GM21390 (cell line): ENCODE measurements around the gene LACTBL1.
"Not testable (repeated sequence)": the region's sequence is repeated elsewhere in the genome, so short reads cannot be mapped to it uniquely, and the experiment has no call there.

Experiments used
- ATAC-seq: cut with Tn5 transposase; IDR thresholded peaks from one replicate; pipeline ENCODE4 v1.9.1; 2021; ENCODE audit not compliant: unreplicated experiment

Gene LACTBL1

DNA sequence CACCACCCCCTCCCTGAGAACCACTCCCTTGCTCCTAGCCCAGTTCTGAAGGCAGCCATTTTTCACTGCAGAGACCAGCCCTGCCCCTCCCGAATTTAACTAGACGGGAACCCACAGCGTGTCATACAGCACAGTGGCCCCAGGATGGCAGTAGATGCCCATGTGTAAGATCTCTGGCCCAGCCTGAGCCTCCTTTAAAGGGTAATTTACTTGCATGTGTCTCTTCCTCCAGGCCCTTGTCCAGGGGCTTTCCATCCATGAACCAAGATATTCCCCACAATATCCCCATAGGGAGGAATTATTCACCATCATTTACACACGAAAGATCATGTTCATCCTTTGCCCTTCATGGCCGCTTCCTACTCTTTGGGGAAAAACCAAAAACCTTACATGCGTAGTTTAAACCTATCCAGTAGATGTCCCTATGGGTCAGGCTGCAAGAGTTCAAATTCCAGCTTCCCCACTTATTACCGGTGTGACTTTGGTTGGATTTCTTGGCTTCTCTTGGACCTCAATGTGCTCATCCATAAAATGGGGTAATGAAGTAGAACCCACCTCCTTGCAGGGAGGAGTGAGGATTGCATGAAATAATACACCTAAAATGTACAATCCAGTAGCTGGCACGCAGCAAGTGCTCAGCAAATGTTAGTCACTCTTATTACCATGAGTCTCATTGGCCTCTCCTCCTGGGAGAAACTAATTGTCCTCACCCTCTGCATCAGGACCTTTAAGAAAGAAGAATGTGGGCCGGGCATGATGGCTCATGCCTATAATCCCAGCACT lies 4.0 kb upstream of the LACTBL1 start:
- no peak for ATAC-seq

DNA sequence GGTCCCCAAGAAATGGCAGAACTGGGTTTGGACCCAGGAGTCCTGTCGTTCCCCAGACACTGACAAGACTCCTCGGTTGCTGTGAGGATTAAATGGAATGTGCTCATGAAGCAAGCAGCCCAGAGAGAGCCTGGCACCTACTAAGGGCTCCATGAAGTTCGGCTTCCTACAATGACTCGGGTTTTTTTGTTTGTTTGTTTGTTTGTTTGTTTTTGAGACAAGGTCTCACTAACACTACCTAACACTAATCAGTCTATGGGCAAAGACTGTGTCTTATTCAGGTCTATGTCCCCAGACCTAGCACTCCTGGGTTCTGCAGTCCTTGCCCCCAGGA lies 3.4 kb upstream of the LACTBL1 start:
- no peak for ATAC-seq

DNA sequence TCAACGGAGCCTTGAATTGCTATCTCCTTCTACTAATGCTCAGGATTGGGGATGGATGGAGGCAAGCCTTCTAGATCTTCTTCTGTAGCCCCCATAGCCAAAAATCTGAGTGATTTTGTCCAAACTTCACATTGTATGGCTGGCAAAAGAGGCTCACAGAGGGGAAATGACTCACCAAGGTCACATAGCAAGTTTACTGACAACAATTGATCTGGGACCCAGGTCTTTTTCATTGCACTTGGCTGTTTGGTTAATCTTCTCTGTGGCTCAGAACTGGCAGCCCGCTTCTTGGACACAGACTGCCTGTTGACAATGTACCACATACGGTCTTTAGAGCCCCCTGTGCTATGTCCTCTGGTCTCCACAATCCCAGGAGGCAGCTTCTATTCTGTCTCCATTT lies 3.0 kb upstream of the LACTBL1 start:
- ATAC-seq: no peak

DNA sequence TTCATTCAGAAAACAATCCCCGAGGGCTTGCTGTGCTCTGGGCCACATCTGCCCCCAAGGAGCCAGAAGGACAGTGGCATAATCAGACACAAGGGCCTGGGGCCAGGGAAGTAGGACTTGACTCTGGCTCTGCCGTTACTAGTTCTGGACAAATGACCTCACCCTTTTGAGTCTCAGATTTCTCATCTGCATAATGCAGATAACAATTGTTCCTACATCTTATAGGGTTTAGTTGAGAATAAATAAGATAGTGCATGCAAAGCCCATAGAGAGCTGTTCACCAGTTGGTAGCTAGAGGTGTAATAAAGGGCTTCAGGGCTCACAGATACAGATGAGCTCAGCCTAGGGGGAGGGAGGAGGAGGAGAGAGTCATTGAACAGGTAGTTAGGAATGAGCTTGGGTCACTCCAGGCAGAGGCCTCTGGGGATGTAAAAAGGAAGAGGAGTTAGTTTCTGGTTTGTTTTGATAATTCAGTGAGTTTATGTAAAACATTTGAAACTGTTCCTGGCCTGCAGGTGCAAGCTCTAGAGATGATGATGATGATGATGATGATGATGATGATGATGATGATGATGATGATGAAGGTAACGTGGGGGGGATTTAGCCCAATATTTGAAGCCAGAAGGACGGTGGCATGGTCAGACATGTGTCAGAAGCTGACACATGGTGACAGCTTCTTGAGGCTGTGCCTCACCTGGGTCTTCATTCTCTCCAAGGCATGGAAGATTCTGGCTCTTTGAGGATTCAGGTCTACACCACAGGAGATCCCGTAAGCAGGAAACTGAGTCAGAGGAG lies 858 bp downstream of the LACTBL1 start:
- ATAC-seq: no peak

DNA sequence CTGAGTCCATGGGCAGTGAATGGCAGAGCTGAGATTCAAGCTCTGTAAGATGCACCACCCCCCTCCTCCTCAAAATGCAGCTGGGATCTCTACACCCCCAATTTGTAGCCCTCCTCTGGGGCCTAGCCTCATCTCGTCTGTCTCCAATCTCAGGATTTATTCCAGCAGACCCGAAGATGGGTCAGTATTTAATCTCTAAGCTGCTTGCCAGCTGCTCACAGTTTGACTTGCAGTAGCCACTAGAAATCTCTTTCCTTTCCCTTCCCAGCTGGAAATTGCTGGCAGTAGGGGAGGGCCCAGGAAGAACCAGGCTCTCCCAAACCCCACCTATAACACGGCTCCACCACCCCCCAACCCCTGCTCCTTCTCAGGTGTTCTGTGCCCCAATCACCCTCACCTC lies 1.5 kb downstream of the LACTBL1 start:
- ATAC-seq: no peak

DNA sequence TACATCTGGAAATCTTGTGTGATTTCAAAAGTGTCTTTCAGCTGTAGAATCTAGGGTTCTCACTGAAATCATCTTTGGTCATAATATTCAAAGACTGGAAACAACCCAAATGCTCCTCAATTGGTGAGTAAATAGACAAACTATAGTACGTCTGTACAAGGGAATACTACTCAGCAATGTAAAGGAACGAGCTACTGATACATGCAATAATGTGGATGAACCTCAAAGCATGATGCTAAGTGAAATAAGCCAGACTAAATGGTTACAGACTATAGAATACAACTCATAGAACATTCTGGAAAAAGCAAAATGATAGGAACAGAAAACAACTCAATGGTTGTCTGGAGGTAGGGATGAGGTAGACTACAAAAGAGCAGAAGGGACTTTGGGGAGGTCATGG lies 2.6 kb downstream of the LACTBL1 start:
- no peak for ATAC-seq

DNA sequence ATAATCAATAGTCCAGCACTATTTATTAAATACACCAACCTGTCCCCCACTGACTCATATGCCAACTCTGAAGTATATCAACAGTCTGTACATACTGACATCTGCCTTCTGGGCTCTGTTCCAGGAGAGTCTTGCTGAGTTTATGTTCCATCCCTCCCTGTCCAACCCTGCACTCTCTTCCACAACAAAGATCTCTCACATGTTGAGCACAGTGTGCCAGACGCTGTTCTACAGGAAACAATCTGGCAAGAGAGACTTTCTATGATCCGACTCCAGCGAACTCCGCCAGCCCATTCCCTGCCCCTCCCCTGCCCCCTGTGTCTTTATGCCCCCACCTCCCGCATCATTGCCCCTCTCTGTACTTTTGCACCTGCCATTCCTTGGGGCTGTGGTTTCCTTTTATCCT lies 3.4 kb downstream of the LACTBL1 start:
- no peak for ATAC-seq

DNA sequence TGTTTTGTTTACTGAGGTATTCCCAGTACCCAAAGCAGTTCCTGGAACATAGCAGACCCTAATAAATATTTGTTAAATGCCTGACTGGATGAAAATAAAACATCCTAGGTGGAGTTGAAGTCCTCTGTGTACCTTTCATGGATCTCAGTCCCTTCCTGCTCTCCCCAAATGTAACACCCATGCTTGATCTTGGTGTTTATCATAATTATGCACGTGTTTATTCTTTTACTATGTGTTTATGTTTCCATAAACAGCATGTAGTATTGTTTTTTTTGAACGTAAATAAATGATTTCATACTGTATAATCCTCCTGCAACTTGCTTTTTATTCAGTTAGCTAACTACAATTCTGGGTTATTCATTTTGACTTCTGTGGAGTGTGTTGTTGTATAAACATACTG lies 4.8 kb downstream of the LACTBL1 start:
- ATAC-seq: no peak

DNA sequence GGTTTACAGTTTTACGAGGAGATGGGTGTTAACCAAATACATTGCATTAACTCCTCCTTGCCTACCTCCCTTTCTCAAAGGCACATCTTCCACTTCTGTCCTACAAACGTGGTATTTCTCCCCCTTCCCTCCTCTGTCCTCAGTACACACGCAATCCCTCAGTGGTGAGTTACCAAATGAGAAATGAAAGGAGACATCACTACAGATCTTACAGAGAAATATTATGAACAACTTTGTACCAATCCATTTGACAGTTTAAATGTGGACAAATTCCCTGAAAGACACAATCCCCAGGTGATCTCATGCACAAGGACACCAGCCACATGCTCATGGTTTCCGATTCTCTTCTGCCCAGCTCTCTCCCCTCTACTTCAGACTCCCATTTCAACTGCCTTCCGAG lies 6.4 kb downstream of the LACTBL1 start:
- no peak for ATAC-seq

DNA sequence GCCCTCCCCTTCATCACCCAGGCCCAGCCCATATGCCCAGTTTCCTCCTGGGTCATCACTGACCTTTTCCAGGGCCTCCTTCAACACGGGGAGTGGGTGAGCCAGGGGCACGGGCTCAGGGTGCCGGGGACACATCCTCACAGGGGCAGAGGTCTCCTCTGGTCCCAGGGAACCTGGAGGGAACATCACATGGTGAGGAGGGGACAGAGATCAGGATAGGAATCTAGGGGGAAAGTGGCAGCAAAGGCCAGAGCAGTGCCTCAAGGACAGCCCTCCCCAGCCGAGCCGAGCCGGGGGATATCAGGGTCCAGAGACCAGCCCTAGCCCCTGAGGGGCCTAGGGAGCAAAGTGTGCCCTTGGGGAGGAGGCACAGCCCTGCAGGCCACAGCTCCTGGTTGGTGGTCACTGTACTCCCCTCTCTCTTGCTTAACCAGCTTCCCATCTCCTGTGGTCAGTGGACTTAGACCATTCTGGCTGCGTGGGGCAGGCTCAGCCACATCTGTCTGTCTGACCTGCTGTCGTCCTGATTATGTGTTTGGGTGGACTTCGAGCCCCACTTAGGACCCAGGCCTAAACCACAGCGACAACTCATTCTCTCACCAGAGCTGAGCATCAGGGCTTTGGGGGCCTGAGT lies 9.5 kb downstream of the LACTBL1 start:
- no peak for ATAC-seq

DNA sequence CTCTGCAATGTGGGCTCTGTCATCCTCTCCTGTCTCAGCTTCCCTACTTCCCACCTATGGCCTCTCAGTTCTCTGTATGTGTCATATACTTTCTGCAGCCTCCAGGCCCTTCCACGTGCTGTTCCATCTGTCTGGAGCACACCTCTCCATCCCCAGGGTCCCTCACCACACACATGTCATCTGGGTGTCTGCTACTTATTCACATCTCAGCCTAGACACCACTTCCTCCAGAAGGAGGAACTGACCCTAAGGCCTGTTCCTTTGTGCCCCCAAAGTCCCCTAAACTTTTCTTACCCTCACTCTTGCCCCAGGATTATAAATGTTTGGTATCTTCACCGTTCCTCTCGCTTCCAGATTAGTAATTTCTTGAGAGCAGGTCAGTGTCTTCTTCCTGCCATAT lies 10.1 kb downstream of the LACTBL1 start:
- ATAC-seq: no peak

DNA sequence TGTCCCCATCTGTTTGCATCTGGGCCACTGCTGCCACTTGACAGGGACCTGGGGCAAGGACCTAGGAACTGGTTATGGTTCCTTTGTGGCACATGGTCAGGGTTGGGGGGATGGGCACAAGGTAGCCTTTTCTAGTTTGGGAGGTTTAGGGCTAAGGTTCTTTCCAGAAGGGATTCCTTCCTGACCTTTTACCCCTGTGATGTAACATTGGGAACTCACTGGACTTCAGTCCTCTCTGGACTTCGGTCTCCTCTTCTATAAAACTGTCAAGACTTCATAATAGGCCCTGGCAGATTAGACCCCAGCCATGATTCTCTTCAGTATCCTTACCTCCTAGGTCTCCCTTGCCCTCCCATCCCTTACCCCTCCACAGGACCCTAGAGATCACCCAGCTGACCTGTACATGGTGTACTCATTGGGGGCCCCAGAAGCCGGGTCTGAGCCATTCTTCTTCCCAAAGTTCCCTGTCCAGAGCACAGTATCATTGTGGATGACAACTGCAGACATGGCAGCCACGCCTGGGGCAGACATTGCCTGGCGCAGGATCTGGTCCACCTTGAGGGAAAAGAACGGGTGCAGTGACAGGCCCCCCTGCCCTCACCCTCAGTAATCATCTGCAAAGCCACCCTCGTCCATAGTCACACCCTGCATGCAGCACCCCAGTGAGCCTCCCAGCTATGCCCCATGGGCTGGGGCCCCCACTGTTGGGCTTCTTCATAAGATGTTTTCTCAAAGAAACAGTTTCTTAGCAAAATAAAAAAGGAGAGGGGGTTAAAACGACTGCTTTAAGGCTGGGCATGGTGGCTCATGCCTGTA lies 12.9 kb downstream of the LACTBL1 start:
- ATAC-seq: no peak

DNA sequence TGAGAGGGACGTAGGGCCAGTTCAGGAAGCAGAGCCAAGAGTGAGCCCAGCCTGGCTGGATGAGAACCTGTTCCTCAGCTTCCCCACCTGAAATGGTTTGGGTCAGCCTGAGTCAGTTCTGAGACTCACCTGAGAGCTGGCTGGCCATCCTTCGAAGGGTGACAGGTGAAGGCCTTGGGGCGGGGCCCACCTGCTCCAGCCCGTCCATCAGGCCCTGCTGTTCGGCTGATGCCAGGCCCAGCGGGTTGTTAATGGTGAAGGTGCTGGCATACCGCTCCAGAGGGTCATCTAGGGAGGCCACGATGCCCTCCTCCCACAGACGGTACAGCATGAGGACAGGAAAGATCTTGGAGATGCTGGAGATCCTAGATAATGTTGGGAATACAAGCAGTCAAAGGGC lies 14.1 kb downstream of the LACTBL1 start:
- ATAC-seq: no peak

DNA sequence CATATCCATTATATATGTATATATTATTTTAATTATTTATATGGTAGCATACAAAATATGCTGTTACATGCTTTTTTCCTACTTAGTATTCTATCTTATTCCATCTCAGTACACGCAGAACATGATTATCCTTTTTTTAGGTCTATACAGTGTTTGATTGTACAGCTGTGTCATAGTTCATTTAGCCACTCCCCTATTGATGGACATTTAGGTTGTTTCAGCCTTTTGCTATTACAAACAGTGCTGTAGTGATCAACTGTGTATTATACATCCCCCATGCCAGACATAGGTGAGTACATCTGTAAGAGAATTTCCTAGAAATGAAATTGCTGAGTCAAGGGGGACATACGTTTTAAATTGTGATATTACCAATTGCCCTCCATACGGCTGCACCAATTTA lies 15.6 kb downstream of the LACTBL1 start:
- ATAC-seq: no peak

DNA sequence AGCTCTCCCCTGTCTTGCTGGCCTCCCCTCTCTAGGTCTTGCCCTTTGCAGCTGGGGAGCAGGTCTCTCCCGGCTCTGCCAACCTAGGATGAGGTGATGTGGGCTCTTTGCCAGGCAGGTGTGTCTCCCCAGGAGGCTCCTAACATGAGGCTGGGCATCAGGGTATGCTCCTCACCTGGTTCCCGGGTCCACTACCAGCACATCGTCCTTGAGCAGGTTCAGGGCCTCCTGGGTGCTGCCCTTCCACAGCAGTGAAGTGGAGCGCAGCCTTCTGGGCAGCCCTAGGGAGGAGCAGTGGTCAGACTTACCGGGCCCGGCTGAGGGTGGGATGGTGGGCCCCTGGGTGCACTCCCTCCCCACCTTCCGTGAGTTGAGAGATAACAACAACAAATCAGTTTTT lies 17.5 kb downstream of the LACTBL1 start:
- ATAC-seq: no peak

DNA sequence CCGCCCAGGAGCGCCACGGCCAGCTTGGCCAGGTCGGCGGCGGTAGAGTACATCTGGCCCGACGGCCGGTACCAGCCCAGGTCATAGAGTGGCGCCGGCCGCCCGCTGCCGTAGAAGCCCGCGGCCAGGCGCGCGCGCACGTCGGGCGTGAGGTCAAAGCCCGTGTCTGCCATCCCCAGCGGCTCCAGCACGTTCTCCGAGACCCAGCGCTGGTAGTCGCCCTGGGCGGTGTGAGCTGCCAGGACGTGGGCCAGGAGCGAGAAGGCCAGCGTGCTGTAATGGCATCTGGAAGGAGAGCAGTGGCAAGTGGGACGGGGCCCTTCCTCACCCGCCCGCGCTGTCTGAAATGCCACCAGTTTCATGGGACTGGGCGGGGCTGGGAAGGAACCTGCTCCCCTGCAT lies 18.9 kb downstream of the LACTBL1 start:
- no peak for ATAC-seq

DNA sequence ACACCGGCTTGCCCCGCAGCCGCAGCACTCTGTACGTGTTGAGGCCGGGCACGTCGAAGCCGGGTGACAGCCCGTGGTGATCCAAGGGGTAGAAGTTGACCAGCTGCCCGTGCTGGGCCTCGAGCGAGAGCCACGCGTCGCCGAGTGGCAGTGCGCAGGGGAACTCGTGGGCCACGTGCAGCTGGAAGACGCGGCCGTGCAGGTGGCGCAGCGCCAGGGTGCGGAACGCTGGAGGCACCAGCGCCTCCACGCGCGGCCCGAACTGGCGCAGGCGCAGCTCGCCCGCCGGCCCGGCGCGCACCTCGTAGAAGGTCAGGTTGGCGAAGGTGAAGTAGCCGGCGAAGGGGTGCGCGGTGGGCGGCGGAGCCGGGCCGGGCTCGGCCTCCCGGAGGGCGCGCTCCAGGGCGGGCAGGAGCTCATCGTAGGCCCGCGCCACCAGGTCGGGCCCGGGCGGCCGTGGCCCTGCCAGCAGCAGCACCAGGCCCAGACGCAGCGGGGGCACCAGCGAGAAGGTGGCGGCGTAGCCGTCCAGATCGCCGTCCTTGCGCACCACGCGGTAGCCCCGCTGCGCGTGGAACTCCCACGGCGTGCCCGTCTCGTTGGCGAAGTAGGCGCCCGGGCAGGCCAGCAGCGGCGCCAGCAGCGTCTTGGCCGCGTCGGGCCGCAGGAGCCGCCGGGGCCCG lies 19.5 kb downstream of the LACTBL1 start:
- ATAC-seq: no peak

DNA sequence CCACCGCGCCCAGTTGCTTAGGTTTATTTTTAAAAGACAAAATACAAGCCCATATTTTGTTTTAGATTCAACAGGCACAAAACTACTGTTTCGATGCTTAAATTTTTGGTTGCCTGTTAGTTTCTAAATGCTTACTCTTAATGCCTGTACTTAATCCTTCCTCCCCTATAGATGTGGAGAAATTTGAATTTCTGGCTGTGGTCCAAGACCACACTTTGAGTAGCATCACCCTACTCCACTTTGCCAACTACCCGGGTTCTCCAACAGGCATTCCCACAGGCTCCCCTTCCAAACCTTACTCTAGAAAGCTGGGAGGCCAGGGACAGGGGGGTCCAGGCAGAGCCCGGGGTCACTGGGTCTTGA lies 20.0 kb downstream of the LACTBL1 start:
- no peak for ATAC-seq

DNA sequence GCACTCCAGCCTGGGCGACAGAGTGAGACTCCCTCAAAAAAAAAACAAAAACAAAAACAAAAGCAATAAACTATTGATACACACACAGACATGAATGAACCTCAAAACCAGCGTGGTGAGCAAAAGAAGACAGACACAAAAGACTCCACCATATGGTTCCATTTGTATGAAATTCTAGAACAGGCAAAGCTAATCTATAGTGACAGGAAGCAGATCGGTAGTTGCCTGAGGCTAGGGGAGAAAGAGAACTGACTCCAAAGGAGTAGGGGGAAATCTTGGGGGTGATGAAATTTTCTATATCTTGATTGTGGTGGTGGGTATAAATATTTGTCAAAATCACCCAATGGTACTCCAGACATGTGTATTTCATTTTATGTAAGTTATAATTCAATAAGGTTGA lies 20.9 kb downstream of the LACTBL1 start:
- ATAC-seq: no peak

DNA sequence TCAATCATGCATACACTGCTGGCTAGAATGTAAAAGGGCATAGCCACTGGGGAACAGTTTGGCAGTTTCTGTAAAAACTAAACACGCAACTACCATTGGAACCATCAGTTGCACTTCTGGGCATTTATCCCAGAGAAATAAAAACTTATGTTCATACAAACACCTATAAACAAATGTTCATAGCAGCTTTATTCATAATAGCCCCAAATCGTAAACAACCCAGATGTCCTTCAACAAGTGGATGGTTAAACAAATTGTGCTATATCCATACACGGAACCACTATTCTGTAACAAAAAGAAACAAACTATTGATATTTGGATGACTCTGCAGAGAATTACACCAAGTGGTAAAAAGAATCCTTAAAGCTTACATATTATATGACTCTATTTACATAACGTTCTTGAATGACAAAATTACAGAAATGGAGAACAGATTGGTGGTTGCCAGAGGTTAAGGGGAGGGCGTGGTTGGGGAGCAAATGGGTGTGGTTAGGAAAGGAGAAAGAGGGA lies 22.8 kb downstream of the LACTBL1 start:
- ATAC-seq: no peak

DNA sequence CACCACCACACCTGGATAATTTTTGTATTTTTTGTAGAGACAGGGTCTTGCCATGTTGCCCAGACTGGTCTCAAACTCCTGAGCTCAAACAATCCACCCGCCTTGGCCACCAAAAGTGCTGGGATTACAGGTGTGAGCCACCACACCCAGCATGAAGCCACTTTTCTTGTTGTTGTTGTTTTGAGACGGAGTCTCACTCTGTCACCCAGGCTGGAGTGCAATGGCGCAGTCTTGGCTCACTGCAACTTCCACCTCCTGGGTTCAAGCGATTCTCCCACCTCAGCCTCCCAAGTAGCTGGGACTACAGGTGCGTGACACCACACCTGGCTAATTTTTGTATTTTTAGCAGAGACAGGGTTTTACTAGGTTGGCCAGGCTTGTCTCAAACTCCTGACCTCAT lies 27.5 kb downstream of the LACTBL1 start:
- not testable (repeated sequence) for ATAC-seq
